GM18868 (cell line): ENCODE results near the gene BICD1.

Experiments used
- ATAC-seq: cut with Tn5 transposase; IDR thresholded peaks from one replicate; pipeline ENCODE4 v1.9.1; 2021; ENCODE audit warnings: mild to moderate bottlenecking, moderate library complexity; ENCODE audit not compliant: unreplicated experiment

Gene BICD1

DNA sequence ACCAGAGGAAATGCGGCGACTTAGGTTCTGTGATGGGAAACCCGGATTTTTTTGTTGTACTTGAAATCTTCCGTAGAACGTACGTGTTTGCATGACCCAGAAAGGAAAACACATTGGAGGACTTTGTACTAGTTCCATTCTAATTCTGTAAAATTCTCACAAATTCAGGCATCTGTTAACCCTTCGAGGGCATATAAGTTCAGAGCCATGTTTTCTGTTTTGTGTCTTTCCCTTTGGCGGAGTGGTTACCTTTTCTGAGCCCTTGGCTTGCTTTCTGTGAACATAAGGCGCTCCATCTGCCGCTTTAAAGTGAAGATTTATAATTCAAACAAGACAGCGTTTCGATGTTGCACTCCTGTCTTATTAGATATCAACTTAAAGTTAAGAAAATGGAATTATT is 34.2 kb downstream of the BICD1 start:
- ATAC-seq: no peak

DNA sequence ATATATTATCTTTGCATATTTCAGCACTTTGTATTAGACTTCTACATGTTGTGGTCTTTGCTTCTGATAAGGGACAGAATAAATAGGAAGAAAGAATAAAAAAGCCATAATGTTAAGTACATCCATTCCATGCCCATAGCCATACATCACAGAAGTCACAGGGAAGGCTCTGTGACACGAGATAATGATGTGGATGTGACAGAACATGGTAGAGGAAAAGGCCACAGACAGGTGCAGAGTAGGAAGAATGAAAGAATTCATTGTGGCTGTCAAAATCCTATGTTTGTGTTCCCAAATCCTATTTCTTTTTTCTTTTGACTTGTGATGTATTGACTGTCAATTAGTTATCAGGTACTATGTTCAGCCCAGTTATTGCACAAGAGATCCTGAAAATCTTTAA is 38.4 kb downstream of the BICD1 start:
- ATAC-seq: no peak

DNA sequence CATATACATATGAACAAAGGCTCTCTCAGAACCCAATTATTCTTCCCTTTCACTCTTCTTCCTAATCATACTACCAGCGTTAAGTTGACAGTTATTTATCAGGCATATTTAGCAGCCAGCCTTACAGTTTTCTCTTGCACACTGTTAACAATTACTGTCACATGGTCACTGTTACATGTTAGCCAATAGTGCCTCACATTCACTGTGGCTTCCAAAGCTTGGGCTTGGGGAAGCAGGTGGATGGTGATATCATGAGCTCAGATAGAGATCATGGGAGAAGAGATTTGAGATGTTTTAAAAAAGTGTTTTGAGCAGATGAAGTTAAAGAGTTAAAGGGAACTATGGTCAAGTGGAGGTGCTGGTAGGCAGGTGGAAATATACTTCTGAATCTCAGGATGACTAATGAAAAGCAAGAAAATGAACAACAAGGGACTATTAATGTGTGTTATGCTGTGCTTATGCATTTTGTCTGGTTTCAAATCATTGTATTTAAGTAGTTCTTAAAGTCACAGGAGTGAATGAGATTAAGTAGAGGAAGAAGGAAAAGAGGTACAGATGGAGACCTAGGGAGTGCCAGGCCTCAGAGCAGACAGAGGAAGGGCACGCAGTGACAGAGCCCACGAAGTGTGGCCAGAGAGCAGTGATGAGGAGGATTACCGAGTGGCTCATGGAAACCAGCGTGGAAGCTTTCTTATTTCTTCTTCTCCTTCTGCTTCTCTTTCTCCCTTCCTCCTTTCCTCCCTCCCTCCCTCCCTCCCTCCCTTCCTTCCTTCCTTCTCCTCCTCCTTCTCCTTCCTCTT is 39.6 kb downstream of the BICD1 start:
- peak; percentile 84 for ATAC-seq

DNA sequence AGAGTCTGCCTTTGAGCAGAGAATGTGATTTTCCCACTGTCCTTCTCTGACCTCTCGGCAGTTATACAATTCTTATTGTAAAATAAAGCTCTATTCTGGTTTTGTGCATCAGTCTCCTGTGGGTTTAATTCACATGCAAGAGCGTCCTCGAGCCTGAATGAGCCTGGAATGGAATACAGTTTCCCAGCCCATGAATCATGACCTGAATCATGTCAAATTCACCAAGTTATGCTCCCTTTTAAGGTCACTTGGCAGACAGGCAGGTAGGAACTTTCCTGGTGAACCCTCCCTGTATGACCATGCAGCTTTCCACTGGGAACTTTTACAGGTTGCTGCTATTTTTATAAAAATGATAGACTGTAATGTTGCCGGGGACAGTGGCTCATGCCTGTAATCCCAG is 41.7 kb downstream of the BICD1 start:
- no peak for ATAC-seq

DNA sequence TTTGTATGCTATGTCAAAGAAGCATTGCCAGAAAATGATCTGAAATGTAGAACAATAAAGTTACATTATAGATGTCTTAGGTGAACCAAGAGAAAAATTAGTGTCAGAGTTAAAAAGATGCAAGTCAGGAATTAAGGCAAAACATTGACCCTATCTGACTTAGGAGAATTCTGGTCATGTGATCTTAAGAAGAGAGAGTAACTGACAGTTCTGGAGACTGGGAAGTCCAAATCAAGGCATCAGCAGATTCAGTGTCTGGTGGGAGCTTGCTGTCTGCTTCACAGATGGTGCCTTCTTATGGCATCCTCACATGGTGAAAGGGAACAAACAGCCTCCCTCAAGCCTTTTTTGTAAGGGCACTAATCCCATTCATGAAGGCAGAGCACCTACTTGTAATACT is 42.8 kb downstream of the BICD1 start:
- no peak for ATAC-seq

DNA sequence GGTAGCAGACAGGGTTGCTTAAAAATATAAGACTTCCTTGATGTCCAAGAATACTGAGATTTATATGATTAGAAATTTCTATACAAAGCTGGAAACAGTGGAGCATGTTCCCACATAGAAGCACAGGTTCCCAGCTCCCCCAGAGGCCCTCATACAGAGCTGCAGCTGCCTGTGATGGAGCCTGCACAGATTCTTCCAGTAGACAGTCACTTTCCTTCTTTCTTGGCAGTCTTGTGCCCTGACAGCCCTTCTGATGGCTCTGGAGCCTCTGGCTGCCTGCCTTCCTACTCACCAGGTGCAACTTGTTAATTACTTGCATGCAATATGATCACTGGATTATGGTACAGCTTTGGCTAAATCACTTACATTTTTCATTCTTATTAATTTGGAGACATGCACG is 44.4 kb downstream of the BICD1 start:
- ATAC-seq: no peak

DNA sequence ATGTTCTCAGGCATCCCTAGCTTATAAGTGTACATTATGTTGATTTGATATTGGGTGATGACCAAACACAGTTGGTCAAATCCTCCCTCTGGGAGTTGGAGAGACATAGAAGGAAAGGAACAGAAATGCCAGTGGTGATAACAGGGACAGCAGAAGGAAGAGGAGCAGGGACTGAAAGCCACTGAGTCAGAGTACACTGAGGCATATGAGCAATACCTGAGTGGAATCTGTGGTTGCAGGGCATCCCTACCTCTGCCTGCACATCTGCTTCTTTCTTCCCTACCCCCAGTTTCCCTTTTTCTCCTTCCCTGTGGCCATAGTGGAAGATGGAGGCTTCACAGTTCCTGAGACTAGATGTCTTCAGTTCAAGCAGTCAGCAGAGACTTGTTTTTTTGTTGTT is 44.9 kb downstream of the BICD1 start:
- ATAC-seq: no peak

DNA sequence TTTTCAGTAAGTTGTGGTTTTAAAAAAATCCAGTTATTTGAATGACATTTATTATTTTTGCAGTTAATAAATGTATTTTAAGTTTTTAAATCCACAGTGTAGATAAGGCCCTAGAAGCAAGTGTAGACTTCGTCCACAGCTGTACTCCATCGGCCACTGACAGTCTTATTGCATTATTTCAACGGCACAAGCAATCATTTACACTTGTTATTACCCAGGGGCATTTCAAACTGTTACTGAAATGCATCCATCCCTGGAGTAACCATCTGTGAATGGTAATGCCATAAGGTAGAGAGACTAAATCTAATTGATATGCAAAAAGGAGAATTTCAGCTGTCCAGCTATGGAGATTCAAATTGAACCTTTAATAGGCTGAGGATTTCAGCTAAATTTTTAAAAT is 48.4 kb downstream of the BICD1 start:
- no peak for ATAC-seq

DNA sequence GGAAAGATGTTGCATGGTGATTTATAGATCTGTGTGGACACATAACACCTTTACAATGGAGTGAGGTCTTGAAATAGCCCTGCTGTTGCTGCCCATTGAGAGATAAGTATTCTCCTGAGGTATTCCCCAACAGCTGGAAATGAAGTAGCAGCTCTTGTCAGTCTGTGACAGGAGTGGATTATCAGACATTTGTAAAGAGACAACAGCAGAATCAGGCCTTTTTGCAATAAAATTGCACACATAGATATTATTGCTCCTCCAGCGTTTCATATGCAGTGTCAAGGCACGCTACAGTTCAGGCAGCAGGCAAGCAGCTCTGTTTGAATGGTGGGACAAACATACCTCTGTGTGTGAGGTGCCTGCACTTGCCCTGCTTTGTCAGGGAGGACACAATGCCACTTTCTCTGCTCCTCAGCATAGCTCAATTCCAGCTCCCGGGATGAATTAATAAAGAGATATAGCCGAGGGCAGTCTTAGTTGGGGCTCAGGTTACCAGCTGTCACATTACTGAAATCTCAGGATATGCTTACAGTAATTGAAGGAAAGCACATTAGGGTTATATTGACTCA is 49.4 kb downstream of the BICD1 start:
- ATAC-seq: no peak

DNA sequence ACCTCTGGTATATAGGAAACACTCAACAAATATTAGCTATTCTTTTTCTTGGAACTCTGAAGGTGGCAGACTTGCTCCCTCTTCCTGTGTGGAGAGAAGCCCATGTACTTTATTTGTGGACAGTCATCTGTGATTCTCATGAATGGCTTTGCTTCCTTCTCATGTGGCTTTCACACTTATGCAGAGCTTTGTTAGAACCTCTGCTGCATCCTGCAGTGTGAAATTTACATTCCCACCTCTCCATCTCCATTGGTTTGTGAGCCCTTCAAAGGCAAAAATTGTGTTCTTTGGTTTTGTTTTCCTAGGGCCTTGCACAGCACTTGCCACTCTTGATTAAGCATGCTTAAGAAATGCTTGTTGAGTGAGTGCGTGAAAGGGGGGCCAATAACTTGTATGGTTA is 51.9 kb downstream of the BICD1 start:
- no peak for ATAC-seq

DNA sequence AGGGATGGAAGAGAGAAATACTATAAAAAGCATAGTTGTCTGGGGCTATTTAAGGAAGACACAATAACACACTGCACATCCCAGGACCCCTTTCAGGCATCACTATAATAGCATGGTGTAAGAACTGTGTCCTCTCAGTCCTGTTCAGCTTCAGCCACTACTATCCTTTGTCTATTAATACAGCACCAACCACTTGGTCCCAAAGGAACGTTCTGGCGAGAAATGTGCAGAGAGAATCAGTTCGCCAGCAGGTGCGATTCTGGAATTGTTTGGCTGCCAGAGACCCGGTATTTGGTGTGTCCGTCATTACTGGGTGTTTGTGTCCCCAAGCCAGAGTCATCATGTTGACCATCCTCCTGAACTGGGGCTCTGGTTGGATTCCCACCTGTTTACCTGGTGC is 52.7 kb downstream of the BICD1 start:
- no peak for ATAC-seq

DNA sequence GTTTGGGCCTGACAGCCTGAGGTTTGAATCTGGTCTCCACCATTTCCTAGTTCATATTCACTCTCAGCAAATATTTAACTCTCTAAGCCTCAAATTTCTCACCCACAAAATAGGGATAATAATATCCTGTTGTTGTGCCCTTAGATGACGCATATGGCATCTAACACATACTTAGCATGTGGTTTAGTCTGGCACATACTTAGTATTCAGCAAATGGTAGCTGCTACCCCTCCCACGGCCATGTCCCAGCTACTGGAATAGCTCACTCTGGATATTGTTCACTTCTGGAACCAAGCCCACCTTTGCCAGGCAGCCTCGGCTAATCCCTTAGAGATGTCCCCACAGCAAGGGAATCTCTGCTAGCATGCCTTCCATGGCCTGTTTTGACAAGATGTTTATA is 53.3 kb downstream of the BICD1 start:
- ATAC-seq: no peak

DNA sequence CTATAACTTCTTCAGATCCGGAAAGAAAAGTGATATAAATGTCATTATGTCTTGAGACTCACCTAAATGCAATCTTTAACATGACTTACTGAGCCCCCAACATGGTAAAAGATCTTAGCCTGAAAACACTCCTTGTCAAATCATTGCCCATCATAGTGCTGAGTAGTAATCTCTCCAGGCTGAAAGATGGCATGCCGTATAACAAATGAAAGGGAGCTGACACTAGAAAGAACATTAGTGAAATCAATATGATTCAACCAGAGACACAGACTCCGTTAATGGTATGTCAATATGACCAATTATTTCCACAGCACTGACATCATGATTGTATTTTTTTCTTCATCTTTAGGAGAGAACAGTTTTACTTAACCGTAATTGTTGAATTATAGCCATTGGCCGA is 54.4 kb downstream of the BICD1 start:
- ATAC-seq: no peak

DNA sequence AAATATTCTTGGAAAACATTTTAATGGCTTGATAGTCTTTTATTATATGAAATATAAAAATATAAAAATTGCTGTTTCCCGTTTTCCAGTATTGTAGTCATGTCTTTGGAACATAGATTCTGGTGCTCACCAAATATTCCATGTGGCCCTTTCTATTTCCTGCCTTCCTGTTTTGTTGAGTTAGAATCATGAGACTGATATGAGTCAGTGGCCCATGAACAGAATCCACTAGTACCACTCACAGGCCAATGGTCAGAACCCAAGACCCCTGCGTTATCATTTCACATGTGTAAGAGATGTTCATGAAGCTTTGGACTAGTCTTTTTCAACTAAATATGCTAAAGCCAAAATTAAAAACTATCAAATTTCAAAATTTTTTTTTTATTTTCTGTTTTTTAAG is 56.9 kb downstream of the BICD1 start:
- ATAC-seq: no peak

DNA sequence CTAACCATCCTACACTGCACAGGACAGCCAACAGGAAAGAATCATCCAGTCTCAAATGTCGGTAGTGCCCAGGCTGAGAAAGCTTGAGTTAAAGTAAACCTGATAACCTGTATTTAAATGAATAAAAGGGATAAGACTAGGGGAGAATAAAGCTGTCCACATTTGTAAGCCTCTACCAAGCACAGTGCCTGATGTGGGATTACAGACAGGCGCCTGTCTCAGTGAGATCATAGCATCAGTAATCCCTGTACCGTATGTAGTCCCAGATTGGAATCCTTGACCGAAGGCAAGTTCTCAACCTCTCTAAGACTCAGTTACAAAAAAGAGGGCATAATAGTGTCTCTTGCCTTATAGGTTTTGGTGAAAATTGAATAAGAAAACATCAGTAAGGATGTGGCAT is 59.9 kb downstream of the BICD1 start:
- no peak for ATAC-seq

DNA sequence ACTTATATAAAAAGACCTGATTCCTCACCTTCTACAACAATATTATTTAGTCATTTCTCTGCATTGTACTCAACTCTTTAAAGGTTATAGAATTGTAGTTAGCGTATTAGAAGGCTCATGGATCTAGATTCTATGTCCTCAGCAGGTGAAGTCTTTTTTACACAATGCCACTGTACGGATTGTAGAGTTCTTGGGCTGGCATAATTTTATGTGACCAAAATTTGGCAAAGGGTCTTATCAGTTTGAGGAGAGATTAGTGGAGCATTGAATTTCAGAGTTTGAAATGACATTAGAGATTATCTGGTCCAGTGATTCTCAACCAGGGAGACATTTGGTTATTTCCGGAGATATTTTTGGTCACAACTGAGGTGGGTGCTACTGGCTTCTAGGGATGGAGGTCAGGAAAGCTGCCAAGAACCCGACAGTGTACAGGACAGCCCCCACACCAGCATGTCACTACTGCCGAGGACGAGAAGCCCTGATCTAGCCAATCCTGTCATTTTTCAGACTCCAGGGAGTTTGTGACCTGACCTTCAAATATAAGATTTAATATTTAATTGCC is 63.9 kb downstream of the BICD1 start:
- no peak for ATAC-seq

DNA sequence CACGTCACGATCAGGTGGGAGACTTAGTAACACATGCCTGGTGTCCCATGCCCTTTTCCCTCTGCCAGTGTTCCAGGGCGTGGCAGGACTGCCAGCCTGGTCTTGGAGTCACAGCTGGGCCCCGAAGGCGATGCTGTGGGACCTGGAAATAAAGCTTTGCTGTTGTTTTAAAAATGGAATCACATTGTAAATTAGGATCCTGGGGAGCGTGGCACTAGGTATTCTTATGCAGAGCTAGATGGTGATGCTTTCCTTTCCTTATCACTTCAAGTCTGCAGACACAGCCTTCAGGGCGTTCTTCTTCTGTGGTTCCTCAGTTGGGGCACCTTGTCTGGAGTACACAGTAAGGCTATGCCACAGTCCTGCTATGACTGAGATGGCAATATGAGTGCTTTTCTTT is 64.6 kb downstream of the BICD1 start:
- ATAC-seq: no peak

DNA sequence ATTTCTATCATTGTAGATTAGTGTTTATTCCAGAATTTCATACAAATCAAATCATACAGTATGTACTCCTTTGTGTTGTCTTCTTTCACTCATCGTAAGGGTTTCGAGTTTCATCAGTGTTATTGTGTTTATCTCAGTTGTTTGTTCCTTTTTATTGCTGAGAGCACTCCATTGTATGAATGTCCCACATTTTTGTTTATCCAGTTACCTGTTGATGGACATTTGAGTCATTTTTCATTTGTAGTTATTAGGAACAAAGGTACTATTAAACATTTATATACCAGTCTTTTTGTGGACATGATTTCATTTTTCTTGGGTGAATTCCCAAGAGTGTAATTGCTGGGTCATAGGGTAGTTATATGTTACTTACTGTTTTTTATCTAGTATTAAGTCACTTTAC is 70.0 kb downstream of the BICD1 start:
- no peak for ATAC-seq

DNA sequence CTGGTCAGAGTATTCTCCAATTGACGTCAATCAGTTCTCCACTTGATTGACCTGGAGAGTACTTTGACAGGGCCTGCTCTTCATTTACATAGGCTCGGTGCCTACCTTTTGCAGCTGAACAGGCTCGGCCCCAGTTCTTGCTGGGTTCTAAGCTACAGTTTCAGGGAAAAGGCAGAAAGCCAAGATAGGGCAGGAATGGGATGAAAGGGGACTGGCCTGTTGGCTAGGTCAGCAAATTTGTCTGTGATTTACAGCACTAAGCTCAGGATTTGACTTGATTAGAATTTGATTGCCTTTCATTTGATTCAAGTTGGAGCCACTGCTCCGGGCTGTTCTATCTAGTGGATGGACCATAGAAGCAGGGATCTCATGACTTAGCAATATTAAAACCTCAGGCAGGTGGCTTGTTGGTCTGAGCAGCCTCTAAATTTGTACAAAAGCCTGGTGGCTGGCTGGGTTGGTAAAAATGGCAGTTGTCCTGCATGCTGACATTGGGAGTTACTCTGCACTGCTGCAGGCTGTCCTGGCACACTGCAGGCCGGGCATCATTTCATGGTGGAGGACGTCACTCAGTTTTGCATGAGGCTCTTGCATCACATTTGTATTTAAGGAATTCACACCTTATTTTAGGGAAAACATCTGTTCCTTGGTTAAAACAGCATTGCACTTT is 71.8 kb downstream of the BICD1 start:
- ATAC-seq: no peak

DNA sequence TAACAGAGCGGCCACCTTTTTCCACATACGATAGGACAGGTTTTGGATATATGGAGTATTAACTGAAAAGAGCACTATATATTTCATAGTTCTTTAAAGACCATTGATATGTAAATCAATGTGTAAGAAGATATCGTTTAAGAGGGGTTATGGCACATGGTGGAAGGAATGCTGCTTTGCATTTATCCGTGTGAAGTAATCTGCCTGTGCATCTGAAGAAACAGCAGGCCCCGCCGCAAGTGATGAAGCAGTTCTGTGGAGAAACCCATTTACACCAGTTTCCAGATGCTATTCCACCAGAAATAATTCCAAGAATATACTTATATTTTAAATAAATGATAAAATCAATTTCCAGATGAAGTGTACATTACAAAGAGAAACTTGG is 72.4 kb downstream of the BICD1 start:
- no peak for ATAC-seq

DNA sequence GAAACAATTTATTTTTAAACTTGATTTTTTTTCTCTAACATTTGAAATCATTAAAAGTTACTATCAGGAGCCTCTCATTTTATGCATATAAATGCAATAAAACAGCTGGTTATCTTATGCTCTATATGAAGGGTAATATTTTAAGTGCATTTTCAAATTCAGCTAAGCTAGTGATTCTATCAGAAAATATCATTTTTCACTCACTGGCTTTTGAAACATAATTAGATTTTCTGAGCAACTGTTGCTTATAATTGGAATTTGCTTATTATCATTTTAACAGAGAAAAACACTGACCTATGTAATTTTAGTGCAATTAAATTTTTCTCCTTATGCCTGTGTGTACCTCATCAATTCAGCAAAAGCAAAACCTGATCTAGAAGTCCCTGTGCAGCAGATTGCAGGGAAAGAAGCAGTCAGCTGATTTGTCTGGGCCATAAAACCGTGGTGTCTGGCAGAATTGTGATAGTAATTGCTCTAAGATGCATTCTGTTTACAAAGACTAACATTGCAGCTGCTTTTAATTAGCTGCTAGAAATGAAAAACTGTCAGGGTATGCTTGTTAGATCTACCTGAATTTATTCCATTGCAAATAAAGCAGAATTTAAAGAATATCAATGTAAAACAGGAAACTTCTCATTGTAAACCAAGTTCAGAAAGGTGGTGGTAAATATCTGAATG is 75.0 kb downstream of the BICD1 start:
- no peak for ATAC-seq

DNA sequence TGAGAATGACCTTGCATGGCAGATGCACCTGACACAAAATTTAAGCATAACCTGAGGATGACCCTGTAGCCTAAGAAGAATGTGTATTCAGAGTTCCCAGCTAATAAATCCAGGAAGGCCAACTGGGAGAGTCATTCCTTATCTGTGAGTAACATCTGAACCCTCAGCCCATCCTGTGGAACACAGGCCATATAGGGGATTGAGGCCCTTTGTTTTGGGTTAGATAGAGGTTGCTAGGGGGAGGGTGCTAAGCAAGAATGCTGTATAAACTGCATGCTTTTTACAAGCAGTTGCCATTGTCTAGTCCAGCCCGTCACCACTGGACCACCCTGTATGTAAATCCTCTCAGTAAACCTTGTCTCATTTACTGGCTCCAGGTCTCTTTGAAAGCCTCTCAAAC is 77.0 kb downstream of the BICD1 start:
- no peak for ATAC-seq
